ENCODE results near the gene PCNX4.

Gene PCNX4

DNA sequence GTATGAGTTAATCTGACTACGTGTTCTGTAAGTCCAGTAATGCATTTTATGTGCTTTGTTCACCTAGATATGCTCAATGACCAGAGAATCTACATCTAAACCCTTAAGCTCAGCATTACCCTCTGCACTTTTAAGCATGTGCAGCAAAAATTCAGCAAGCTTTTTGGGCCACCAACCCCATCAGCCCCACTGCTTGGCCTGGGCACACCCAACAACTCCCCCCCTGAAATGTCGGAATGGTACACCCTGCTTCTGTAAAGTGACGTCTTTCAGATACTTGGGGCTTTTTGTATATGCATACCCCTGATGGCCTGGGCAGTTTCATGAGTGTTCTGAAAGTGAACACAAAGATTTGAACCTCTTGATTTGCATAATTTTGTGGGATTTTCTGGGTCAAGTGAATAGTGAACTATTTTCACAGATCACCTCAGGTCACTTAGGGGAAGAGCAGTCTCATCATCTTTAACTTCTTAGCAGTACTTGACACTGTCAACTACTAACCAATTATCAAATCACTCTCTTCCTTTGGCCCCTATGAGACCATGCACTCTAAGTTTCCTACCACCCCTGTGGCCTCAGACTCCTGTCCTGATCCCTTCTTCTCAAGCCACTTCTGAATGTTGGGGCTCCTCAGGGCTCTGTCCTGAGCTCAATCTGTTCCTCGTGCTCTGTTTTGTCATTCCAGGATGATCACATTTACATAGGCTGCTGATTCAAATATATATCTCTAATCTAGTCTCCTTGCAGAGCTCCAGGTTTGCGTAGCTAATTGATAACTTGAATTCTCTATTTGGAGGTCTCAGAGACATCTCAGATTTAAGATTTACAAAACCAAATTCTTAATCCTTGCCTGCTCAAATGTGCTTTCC, 121.0 kb downstream of the PCNX4 start:
- DNase-seq, result no peak

DNA sequence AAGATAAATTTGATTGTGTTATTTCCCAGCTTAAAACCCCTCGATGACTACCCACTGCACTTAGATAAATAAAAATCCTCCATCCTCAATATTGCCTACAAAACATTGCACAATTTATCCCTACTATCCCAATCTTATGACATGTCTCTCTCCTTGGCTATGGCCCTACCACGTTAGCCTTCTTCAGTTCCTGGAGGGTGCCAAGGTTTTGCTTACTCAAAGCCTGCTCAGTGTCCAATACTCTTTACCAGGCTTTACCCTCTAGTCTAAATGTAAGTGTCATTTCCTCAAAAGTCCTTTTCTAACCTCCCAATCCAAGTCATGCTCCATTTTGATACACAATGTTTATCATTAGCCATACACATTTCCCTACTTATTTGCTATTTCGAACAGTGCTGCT, 122.3 kb downstream of the PCNX4 start:
- no peak for DNase-seq

DNA sequence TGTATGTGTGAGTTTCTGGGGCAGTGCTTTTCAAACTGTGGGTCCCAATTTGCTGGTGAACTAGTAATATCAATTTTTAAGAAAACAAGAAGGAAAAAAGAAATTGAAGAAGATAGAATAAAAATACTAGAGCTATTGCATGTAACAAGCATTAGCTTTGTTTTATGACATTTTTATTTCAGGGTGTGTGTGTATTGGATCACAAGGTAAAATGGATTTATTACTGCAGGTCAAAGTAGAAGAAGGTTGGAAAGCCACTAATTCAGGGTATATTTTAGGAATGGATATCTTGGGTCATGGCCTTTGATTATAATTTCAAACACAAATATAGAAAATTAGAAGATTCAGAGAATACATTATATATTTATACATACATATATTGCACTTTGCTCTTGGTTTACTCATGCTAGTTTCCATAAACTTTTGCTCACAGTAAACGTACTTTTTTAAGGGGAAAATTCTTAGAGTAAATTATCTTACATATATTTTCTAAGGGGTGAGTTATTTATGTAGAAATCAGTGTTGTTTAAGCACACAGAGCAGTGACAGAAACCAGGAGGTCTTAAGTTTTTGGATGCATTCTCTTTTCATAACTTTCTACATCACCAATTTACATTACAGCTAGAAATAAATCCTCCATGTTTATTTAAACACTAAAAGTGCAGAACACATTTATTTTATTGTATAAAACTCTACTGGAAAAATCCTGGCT, 122.8 kb downstream of the PCNX4 start:
- DNase-seq, result no peak

- DNase-seq, result no peak
These were observed 123.4 kb downstream of the PCNX4 start for GRCh38 chr14:60215127-60215444.

GRCh38 chr14:60215520-60216420, 124.0 kb downstream of the PCNX4 start:
- no peak for DNase-seq

- DNase-seq, result no peak
These were observed 126.0 kb downstream of the PCNX4 start for GRCh38 chr14:60217713-60218112.
